ENCODE results near the gene PCSK7.

- TF ChIP-seq FOXA1 (IDR thresholded peaks at IDR 0.05): no peak
- TF ChIP-seq, protein P1, sequence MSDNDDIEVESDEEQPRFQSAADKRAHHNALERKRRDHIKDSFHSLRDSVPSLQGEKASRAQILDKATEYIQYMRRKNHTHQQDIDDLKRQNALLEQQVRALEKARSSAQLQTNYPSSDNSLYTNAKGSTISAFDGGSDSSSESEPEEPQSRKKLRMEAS (IDR thresholded peaks at IDR 0.05): no peak
- TF ChIP-seq, protein P2, sequence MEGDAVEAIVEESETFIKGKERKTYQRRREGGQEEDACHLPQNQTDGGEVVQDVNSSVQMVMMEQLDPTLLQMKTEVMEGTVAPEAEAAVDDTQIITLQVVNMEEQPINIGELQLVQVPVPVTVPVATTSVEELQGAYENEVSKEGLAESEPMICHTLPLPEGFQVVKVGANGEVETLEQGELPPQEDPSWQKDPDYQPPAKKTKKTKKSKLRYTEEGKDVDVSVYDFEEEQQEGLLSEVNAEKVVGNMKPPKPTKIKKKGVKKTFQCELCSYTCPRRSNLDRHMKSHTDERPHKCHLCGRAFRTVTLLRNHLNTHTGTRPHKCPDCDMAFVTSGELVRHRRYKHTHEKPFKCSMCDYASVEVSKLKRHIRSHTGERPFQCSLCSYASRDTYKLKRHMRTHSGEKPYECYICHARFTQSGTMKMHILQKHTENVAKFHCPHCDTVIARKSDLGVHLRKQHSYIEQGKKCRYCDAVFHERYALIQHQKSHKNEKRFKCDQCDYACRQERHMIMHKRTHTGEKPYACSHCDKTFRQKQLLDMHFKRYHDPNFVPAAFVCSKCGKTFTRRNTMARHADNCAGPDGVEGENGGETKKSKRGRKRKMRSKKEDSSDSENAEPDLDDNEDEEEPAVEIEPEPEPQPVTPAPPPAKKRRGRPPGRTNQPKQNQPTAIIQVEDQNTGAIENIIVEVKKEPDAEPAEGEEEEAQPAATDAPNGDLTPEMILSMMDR (IDR thresholded peaks at IDR 0.05; ENCODE audit: low read depth, low read length, missing input control): peak; percentile 31
- no peak for TF ChIP-seq YY1 (IDR thresholded peaks at IDR 0.05)
- TF ChIP-seq GABPA (IDR thresholded peaks at IDR 0.05 in 1 of 2, conservative IDR thresholded peaks at IDR 0.05 in 1 of 2): no peak
- TF ChIP-seq, protein P3, sequence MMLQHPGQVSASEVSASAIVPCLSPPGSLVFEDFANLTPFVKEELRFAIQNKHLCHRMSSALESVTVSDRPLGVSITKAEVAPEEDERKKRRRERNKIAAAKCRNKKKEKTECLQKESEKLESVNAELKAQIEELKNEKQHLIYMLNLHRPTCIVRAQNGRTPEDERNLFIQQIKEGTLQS (IDR thresholded peaks at IDR 0.05): no peak
- TF ChIP-seq JUND (IDR thresholded peaks at IDR 0.05): no peak
- TF ChIP-seq, protein P4, sequence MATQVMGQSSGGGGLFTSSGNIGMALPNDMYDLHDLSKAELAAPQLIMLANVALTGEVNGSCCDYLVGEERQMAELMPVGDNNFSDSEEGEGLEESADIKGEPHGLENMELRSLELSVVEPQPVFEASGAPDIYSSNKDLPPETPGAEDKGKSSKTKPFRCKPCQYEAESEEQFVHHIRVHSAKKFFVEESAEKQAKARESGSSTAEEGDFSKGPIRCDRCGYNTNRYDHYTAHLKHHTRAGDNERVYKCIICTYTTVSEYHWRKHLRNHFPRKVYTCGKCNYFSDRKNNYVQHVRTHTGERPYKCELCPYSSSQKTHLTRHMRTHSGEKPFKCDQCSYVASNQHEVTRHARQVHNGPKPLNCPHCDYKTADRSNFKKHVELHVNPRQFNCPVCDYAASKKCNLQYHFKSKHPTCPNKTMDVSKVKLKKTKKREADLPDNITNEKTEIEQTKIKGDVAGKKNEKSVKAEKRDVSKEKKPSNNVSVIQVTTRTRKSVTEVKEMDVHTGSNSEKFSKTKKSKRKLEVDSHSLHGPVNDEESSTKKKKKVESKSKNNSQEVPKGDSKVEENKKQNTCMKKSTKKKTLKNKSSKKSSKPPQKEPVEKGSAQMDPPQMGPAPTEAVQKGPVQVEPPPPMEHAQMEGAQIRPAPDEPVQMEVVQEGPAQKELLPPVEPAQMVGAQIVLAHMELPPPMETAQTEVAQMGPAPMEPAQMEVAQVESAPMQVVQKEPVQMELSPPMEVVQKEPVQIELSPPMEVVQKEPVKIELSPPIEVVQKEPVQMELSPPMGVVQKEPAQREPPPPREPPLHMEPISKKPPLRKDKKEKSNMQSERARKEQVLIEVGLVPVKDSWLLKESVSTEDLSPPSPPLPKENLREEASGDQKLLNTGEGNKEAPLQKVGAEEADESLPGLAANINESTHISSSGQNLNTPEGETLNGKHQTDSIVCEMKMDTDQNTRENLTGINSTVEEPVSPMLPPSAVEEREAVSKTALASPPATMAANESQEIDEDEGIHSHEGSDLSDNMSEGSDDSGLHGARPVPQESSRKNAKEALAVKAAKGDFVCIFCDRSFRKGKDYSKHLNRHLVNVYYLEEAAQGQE (IDR thresholded peaks at IDR 0.05): no peak
- no peak for TF ChIP-seq HNF4A (conservative IDR thresholded peaks at IDR 0.05)
- TF ChIP-seq EGR1 (IDR thresholded peaks at IDR 0.05; ENCODE audit: low read depth in 2 of 2): no peak
Observed at GRCh38 chr11:117180661-117181585, 51.0 kb downstream of the PCSK7 start.
